ENCODE data around the gene ITGA2B. TPM values are rescaled to one million over a fixed set of nuclear protein-coding genes. Genes with fewer than 3 reads are reported as not detected.

Gene ITGA2B
- total and polyA plus RNA-seq, 2 of the 13 experiments (the other 11 are each of a cell fraction or from before 2014, with no cell fraction given) = 0.38 to 1.1 TPM

- TF ChIP-seq TFDP1 (CRISPR knock-in tag; IDR thresholded peaks at IDR 0.05; ENCODE audit: borderline replicate concordance) (0 out of 2 replicates have a peak, but pooled peaks have one; percentile 32), GATAD2A (CRISPR knock-in tag; IDR thresholded peaks at IDR 0.05) (no peak), ZNF232 (CRISPR knock-in tag; IDR thresholded peaks at IDR 0.05; ENCODE audit: borderline replicate concordance) (peak; percentile 76), ZNF362 (CRISPR knock-in tag; IDR thresholded peaks at IDR 0.05; ENCODE audit: borderline replicate concordance) (no peak), SNAPC2 (CRISPR knock-in tag; IDR thresholded peaks at IDR 0.05) (no peak), ZNF230 (CRISPR knock-in tag; IDR thresholded peaks at IDR 0.05) (peak; percentile 38; the same call in 1 of the 2 replicates), ELF3 (CRISPR knock-in tag; IDR thresholded peaks at IDR 0.05) (no peak), KLF6 (CRISPR knock-in tag; IDR thresholded peaks at IDR 0.05) (no peak), SMAD3 (CRISPR knock-in tag; IDR thresholded peaks at IDR 0.05) (no peak), REL (CRISPR knock-in tag; conservative IDR thresholded peaks at IDR 0.05) (no peak), ATF7 (IDR thresholded peaks at IDR 0.05) (no peak), ATF7 (CRISPR knock-in tag; IDR thresholded peaks at IDR 0.05) (no peak), KIAA2018 (CRISPR knock-in tag; IDR thresholded peaks at IDR 0.05; ENCODE audit: borderline replicate concordance) (no peak), HNRNPL (IDR thresholded peaks at IDR 0.05; ENCODE audit: low read depth, low read length) (0 out of 2 replicates have a peak, but pooled peaks have one; percentile 29), TRIM24 (CRISPR knock-in tag; IDR thresholded peaks at IDR 0.05) (no peak), FOXJ3 (CRISPR knock-in tag; IDR thresholded peaks at IDR 0.05; ENCODE audit: borderline replicate concordance) (0 out of 2 replicates have a peak, but pooled peaks have one; percentile 18), ZSCAN9 (CRISPR knock-in tag; IDR thresholded peaks at IDR 0.05; ENCODE audit: borderline replicate concordance) (no peak), MAX (IDR thresholded peaks at IDR 0.05) (peak; percentile 85; the same call in 1 of the 2 replicates), GLI4 (CRISPR knock-in tag; IDR thresholded peaks at IDR 0.05; ENCODE audit: borderline replicate concordance) (peak; percentile 84; the same call in 1 of the 2 replicates), ZNF772 (CRISPR knock-in tag; IDR thresholded peaks at IDR 0.05) (peak; percentile 34; the same call in 1 of the 2 replicates)
Measured at GRCh38 chr17:44324092-44324570, 65.3 kb downstream of the ITGA2B start (continued).
